ENCODE results near the gene TMEM203. TPM values are rescaled to one million over a fixed set of nuclear protein-coding genes. Genes with fewer than 3 reads are reported as not detected.

Gene TMEM203
- total RNA-seq, 4 donors from 2014 or later, result 45.7 to 60.7 (median 49.4) TPM

DNA sequence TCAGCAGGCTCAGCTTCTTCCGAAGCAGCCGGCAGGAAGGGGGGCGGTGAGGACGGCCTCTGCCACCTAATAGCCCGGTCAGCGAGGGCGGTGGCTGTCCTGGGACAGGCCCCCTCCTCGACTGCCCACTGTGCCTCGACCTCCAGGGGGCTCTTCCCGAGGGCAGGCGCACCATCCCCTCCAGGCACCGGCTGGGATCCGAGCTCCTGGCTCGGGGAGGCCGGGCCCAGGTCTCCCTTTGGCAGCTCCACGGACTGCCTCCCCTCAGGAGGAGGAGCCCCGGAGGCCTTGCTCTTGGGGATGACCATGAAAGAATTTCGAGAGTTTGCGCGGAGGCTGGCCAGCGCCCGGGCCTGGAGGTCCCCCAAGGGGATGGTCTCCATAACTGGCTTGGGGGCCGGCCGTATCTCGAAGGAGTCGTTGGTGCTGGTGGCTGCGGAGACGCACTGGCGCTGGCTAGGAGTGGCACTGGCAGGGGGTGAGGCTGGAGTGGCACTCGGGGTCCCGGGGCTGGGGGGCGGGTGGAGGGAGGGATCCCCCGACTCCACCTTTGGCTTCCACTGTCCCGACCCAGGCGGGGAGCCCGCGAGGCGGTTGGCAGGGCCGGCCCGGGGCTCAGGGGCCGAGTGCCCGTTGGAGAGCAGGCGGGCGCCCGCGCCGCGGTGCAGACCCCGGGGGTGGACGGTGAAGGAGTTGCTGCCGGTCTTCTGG lies 5.9 kb downstream of the TMEM203 start:
- 22 to 35% methylated on average over 10 to 26 of the region's 51 CpGs for WGBS, 2 donors
- DNase-seq (ENCODE audit: low spot score in 2 of 2), result no peak
- intact Hi-C loops (cut with DNase I; ENCODE audit: low total_unique reads), result no loop called here

DNA sequence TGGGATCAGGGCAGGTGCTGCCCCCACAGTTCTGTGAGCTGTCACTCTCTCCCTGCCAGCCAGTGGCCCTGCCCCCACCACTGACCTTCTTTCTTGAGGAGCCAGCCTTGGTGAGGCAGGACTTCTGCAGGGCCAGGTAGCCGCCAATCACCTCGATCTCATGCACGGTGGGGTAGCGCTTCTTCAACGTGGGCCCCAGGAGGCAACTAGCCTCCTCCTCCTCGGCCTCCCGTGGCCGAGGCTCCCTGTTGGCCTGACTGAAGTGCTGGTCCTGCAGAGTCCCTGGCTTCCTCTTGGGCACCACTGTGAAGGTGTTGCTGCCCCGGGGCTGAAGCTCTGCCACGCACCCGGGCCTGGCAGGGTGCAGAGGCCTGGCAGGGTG lies 6.6 kb downstream of the TMEM203 start:
- intact Hi-C loops (cut with DNase I; ENCODE audit: low total_unique reads), result no loop called here
- TF ChIP-seq CTCF (IDR thresholded peaks at IDR 0.05), result no peak
- no peak for TF ChIP-seq POLR2A (IDR thresholded peaks at IDR 0.05)
- no peak overlapping the region for H3K4me3 ChIP-seq (ENCODE audit: low read depth, poor library complexity, severe bottlenecking)
- DNase-seq (ENCODE audit: low spot score in 2 of 2), result no peak
- 82 to 83% methylated on average over 8 of the region's 11 CpGs for WGBS, 2 donors

More for the DNA sequence above, 5.9 kb downstream of the TMEM203 start:
- H3K4me3 ChIP-seq (ENCODE audit: low read depth, poor library complexity, severe bottlenecking), result no peak overlapping the region
- TF ChIP-seq CTCF (IDR thresholded peaks at IDR 0.05) (no peak), POLR2A (IDR thresholded peaks at IDR 0.05) (no peak)

GRCh38 chr9:137198051-137198901 lies 7.2 kb downstream of the TMEM203 start:
- TF ChIP-seq CTCF (IDR thresholded peaks at IDR 0.05), result no peak
- TF ChIP-seq POLR2A (IDR thresholded peaks at IDR 0.05), result no peak
- no peak overlapping the region for H3K4me3 ChIP-seq (ENCODE audit: low read depth, poor library complexity, severe bottlenecking)
- WGBS, 2 donors, result 62 to 63% methylated on average over 15 to 16 of the region's 19 CpGs
- intact Hi-C loops (cut with DNase I; ENCODE audit: low total_unique reads), result no loop called here
- DNase-seq (ENCODE audit: low spot score in 2 of 2), result no peak

DNA sequence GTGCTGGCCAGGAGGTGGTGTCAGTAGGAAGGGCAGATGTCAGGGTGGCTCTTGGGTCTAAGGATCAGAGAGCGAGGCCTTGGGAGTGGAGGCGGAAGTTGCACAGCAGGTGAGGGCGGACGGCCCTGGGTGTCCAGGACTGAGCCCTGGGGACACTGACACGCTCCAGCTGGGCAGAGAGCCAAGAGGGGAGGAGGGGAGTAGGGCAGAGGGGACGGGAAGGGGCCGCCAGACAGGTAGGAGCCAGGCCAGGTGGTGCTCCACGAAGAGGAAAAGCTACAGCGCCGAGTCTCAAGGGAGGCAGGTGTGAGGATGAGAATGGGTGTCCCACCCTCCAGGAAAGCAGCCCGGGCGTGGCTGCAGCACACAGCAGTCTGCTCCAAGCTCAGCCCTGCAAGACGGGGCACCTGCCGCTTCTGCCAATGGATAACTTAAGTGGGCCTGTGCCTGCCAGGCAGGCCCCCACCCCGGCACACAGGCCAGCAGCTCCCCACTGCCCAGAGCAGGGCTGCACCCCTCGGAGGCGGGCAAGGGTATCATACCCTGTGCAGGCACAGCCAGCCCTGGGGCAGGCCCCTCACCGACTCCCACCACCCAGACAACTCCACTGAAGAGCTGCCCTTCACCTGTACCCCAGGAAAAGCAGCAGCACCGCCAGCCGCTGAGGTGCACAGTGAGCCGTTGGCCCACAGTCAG lies 9.8 kb downstream of the TMEM203 start:
- no peak for DNase-seq (ENCODE audit: low spot score in 2 of 2)
- WGBS, 2 donors, result 49 to 55% methylated on average over 14 to 21 of the region's 21 CpGs
- intact Hi-C loops (cut with DNase I; ENCODE audit: low total_unique reads), result no loop called here
- H3K4me3 ChIP-seq (ENCODE audit: low read depth, poor library complexity, severe bottlenecking), result no peak overlapping the region
- TF ChIP-seq POLR2A (IDR thresholded peaks at IDR 0.05), result no peak
- no peak for TF ChIP-seq CTCF (IDR thresholded peaks at IDR 0.05)

DNA sequence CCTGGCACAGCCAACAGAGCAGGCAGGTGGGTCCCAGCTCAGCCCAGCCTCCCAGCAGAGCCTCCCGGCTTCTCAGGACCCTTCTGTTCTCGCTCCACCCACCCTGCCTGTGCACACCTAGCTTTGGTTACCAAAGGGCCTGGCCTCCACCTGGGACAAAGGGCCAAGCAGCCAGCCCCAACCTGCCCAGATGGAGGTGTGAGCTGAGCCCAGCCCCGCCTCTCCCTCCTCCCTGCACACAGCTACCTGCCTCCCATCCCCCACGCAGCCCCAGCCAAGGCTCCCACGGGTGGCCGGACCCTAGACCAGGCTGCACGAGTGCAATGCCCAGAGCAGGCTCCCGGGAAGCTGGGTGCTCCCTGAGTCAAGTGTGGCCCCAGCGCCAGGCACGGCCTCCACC lies 10.5 kb downstream of the TMEM203 start:
- no peak for DNase-seq (ENCODE audit: low spot score in 2 of 2)
- no peak for TF ChIP-seq POLR2A (IDR thresholded peaks at IDR 0.05)
- TF ChIP-seq CTCF (IDR thresholded peaks at IDR 0.05), result no peak
- 66 to 68% methylated on average over 8 to 10 of the region's 10 CpGs for WGBS, 2 donors
- H3K4me3 ChIP-seq (ENCODE audit: low read depth, poor library complexity, severe bottlenecking), result no peak overlapping the region
- intact Hi-C loops (cut with DNase I; ENCODE audit: low total_unique reads), result no loop called here

All from lower leg skin (tissue), 4 donors.